GM23248 (cell line): ENCODE measurements around the gene XKRX. TPM values are rescaled to one million over a fixed set of nuclear protein-coding genes. Genes with fewer than 3 reads are reported as not detected.

Experiments used
- DNase-seq: peaks from one replicate; pipeline ENCODE4 v3.0.0-alpha.2; 2015
- H2AFZ ChIP-seq: fragments of 200-600 bp; sonication (generic); 2 replicates; pipeline ENCODE4 v1.6.1; 2016; ENCODE audit warnings: antibody characterized with exemption
- H3F3A ChIP-seq: fragments of 200-600 bp; sonication (generic); 2 replicates; pipeline ENCODE4 v1.6.1; 2016; ENCODE audit warnings: mild to moderate bottlenecking, antibody characterized with exemption, mixed run types; ENCODE audit not compliant: insufficient read depth
- H3K27ac ChIP-seq: fragments of 200-600 bp; sonication (generic); 2 replicates; pipeline ENCODE4 v1.5.1; 2016; ENCODE audit warnings: mild to moderate bottlenecking
- H3K27me3 ChIP-seq: fragments of 200-600 bp; sonication (generic); replicated peaks from 2 replicates; pipeline ENCODE4 v1.6.1; 2016; ENCODE audit warnings: mild to moderate bottlenecking; ENCODE audit not compliant: insufficient read depth
- H3K36me3 ChIP-seq: fragments of 200-600 bp; sonication (generic); 2 replicates; pipeline ENCODE4 v1.6.1; 2016; ENCODE audit warnings: low read depth, mild to moderate bottlenecking
- H3K4me1 ChIP-seq: fragments of 200-600 bp; sonication (generic); 2 replicates; pipeline ENCODE4 v1.6.1; 2016; ENCODE audit warnings: mild to moderate bottlenecking; ENCODE audit not compliant: insufficient read depth
- H3K4me2 ChIP-seq: fragments of 200-600 bp; sonication (generic); one replicate; pipeline ENCODE4 v1.6.1; 2016; ENCODE audit warnings: mild to moderate bottlenecking; ENCODE audit not compliant: unreplicated experiment
- H3K4me3 ChIP-seq: fragments of 200-600 bp; sonication (generic); 2 replicates; pipeline ENCODE4 v1.5.1; 2016; ENCODE audit warnings: mild to moderate bottlenecking
- H3K79me2 ChIP-seq: fragments of 200-600 bp; sonication (generic); 2 replicates; pipeline ENCODE4 v1.6.1; 2016; ENCODE audit warnings: mild to moderate bottlenecking; ENCODE audit not compliant: insufficient read depth
- H3K9ac ChIP-seq: fragments of 200-600 bp; sonication (generic); 2 replicates; pipeline ENCODE4 v1.6.1; 2016; ENCODE audit warnings: mild to moderate bottlenecking
- H3K9me2 ChIP-seq: fragments of 200-600 bp; sonication (generic); 2 replicates; pipeline ENCODE4 v1.6.1; 2016; ENCODE audit warnings: mixed run types, mild to moderate bottlenecking, moderate library complexity; ENCODE audit not compliant: insufficient read depth
- H3K9me3 ChIP-seq: fragments of 200-600 bp; sonication (generic); one replicate; pipeline ENCODE4 v1.6.1; 2017; ENCODE audit warnings: low read depth
- H4K20me1 ChIP-seq: fragments of 200-600 bp; sonication (generic); 2 replicates; pipeline ENCODE4 v1.6.0; 2016; ENCODE audit not compliant: insufficient read depth
- EZH2 ChIP-seq: fragments of 200-600 bp; sonication (generic); IDR thresholded peaks from 2 replicates; pipeline ENCODE4 v1.6.1; 2018; ENCODE audit warnings: antibody characterized with exemption, mild to moderate bottlenecking; ENCODE audit not compliant: insufficient read depth, poor library complexity, severe bottlenecking
- EZH2phosphoT487 ChIP-seq: fragments of 200-600 bp; sonication (generic); IDR thresholded peaks from 2 replicates; pipeline ENCODE4 v1.6.1; 2018; ENCODE audit warnings: antibody characterized with exemption, moderate library complexity, mild to moderate bottlenecking, low read depth; ENCODE audit not compliant: insufficient read depth
- WGBS, 2 experiments: methylation state at CpG; one replicate each; pipeline ENCODE4 v1.1.6; 2015 to 2017; ENCODE audit warnings: low lambda C conversion rate in 2 of 2, low coverage in 1 of 2; ENCODE audit errors: missing lambda C conversion rate in 2 of 2; 5-methylcytosine and 5-hydroxymethylcytosine counted together
- in situ Hi-C: fragments of 300-500 bp; cut with MboI; formaldehyde crosslinking; loops from 2 replicates; pipeline ENCODE4 v1.15.0; 2020
- polyA plus RNA-seq: library from polyadenylated mRNA; unstranded; fragments of >200 nt; fragmentation: Nextera tagmentation; extraction: Ambion mirVana; gene quantifications from 2 replicates; pipeline ENCODE4 v1.2.1, GENCODE V29; 2016
- total RNA-seq: library from RNA; depleted of rRNA; stranded (reverse); fragments of >200 nt; shearing (Covaris generic); gene quantifications from 2 replicates; pipeline ENCODE4 v1.2.3, GENCODE V29; 2014; rRNA removed

XKRX gene
- total and polyA plus RNA-seq, 2 experiments from 2014 or later, result not detected

DNA sequence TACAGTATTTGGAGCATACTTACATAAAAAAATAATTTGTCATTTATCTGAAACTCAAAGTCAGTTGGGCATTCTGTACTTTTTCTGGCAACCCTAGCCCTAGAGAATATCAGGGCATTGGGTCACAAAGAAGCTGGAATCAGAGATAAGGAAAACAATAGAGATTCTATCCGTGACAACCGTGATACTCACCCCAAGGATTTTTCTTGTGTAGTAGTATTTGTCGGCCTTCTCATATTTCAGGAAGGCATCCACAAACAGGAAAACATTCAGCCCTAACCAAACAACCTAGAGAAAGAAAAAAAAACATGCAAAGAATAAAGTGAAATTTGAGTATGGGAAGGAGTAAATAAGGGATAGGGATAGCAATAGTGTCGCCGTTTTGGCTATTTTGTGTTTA, 58.2 kb downstream of the XKRX start:
- WGBS, 2 experiments, result 91 to 93% methylated on average over 5 of the region's 5 CpGs
- Histone ChIP-seq H3K4me1 (no peaks in the 10 kb centered on the region), H3K4me3 (no peak overlapping the region), H2AFZ (no peak overlapping the region), H3K27ac (no peak overlapping the region), H3K4me2 (no peak overlapping the region), H4K20me1 (no peaks in the 10 kb centered on the region), H3K9me2 (no peaks in the 10 kb centered on the region), H3K36me3 (no peaks in the 10 kb centered on the region), H3K9me3 (no peaks in the 10 kb centered on the region), H3K9ac (no peak overlapping the region), H3K27me3 (no peaks in the 10 kb centered on the region), H3K79me2 (no peaks in the 10 kb centered on the region), H3F3A (no peaks in the 10 kb centered on the region)
- DNase-seq, result no peak
- in situ Hi-C loops, result no loop called here
- TF ChIP-seq EZH2phosphoT487 (no peak), EZH2 (no peak)

DNA sequence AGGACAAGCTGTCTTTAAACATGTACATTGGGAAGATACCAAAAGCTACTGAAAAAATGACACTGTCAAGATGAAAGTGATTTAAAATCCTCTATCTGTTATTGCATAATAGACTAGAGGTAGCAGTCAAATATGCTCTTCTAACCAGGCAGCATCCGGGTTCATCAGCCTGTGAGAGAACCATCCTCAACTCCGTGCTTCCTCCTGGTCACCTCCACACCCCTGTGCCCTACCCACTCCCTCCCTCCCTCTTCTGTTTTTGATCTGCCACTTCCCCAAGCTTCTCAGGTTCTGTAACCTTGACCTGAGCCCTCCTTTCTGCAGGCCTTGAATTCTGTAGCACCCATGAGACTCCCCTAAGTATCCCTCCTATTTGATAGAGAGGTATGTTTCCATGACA, 60.4 kb downstream of the XKRX start:
- in situ Hi-C loops, result no loop called here
- TF ChIP-seq EZH2 (no peak), EZH2phosphoT487 (no peak)

GRCh38 chrX:100864657-100865391, 63.9 kb downstream of the XKRX start:
- Histone ChIP-seq H3K9me2 (no peaks in the 10 kb centered on the region), H4K20me1 (no peaks in the 10 kb centered on the region), H3K79me2 (no peaks in the 10 kb centered on the region), H3K9ac (no peak overlapping the region), H3K27me3 (no peaks in the 10 kb centered on the region), H3K36me3 (no peaks in the 10 kb centered on the region), H3K27ac (no peak overlapping the region), H3K4me2 (no peak overlapping the region), H3F3A (no peaks in the 10 kb centered on the region), H3K4me1 (no peaks in the 10 kb centered on the region), H3K4me3 (no peak overlapping the region), H2AFZ (no peak overlapping the region), H3K9me3 (no peaks in the 10 kb centered on the region)
- WGBS, 2 experiments, result 21 to 23% methylated on average over 2 of the region's 2 CpGs
- in situ Hi-C loops, result no loop called here
- TF ChIP-seq EZH2 (no peak), EZH2phosphoT487 (no peak)
- DNase-seq, result peak; percentile 54

More for the DNA sequence above, 60.4 kb downstream of the XKRX start:
- H3K9me2 ChIP-seq, result no peaks in the 10 kb centered on the region
- 55% methylated on average over 2 of the region's 2 CpGs; no CpG with 5 or more reads in 1 of the 2 experiments for WGBS, 2 experiments
- H3K27me3 ChIP-seq, result no peaks in the 10 kb centered on the region
- no peaks in the 10 kb centered on the region for H3K9me3 ChIP-seq
- no peak overlapping the region for H3K9ac ChIP-seq
- no peaks in the 10 kb centered on the region for H3F3A ChIP-seq
- H3K27ac ChIP-seq, result no peak overlapping the region
- no peak overlapping the region for H3K4me2 ChIP-seq
- H3K36me3 ChIP-seq, result no peaks in the 10 kb centered on the region
- H2AFZ ChIP-seq, result no peak overlapping the region
- no peaks in the 10 kb centered on the region for H3K79me2 ChIP-seq
- H4K20me1 ChIP-seq, result no peaks in the 10 kb centered on the region
- no peak overlapping the region for H3K4me3 ChIP-seq
- no peaks in the 10 kb centered on the region for H3K4me1 ChIP-seq
- DNase-seq, result no peak

Other genes starting within 250 kb of the XKRX start
- 3.2 and 4.6 TPM in 2 replicates for gene SYTL4, start 196.8 kb downstream of the XKRX start, total RNA-seq
- gene SYTL4, start 196.8 kb downstream of the XKRX start, polyA plus RNA-seq, result 1.6 and 2.5 TPM in 2 replicates
- gene CSTF2, start 108.5 kb downstream of the XKRX start, total RNA-seq, result 11.8 and 12.3 TPM in 2 replicates
- 15.3 and 15.7 TPM in 2 replicates for gene CSTF2, start 108.5 kb downstream of the XKRX start, polyA plus RNA-seq
- gene NOX1, start 54.6 kb downstream of the XKRX start, total RNA-seq, result not detected in 2 replicates
- 0.16 and 0.18 TPM in 2 replicates for gene NOX1, start 54.6 kb downstream of the XKRX start, polyA plus RNA-seq
- gene ARL13A, start 40.8 kb upstream of the XKRX start, total RNA-seq, result not detected in 2 replicates
- not detected in 2 replicates for gene ARL13A, start 40.8 kb upstream of the XKRX start, polyA plus RNA-seq
- gene TRMT2B, start 123.2 kb upstream of the XKRX start, total RNA-seq, result 12.9 and 16.9 TPM in 2 replicates
- gene TRMT2B, start 123.2 kb upstream of the XKRX start, polyA plus RNA-seq, result 8.3 and 8.5 TPM in 2 replicates
- gene TMEM35A, start 150.0 kb upstream of the XKRX start, total RNA-seq, result 0.32 and 0.76 TPM in 2 replicates
- gene TMEM35A, start 150.0 kb upstream of the XKRX start, polyA plus RNA-seq, result 0.37 and 0.56 TPM in 2 replicates
- 9.6 and 11.8 TPM in 2 replicates for gene CENPI, start 169.3 kb upstream of the XKRX start, total RNA-seq
- 2.5 and 2.6 TPM in 2 replicates for gene CENPI, start 169.3 kb upstream of the XKRX start, polyA plus RNA-seq